A549 (cell line): ENCODE results near the gene SLC40A1. TPM values are rescaled to one million over a fixed set of nuclear protein-coding genes. Genes with fewer than 3 reads are reported as not detected.
A peak's percentile ranks its signal among the peaks of the same experiment; 100 is the strongest.

ENCODE experiments used
- ATAC-seq, 2 experiments: fragments of 200-7000 bp in 1 of 2; fragments of >200 bp in 1 of 2; cut with Nextera tagmentation in 1 of 2; cut with Tn5 transposase in 1 of 2; 3 replicates each; pipeline versions ENCODE4 v1.8.0 to v1.9.1; 2018 to 2020; ENCODE audit warnings: mild to moderate bottlenecking in 1 of 2, moderate library complexity in 1 of 2
- CTCF ChIA-PET: fragments of 300-600 bp; sonication (Branson Sonifier 250); formaldehyde crosslinking; extraction: SDS; loops from one replicate; lab custom pipeline; 2021; ENCODE audit warnings: antibody characterized with exemption, inconsistent platforms; lab: Yijun Ruan, JAX
- POLR2A ChIA-PET: fragments of 350-600 bp; formaldehyde crosslinking; extraction: SDS; loops from one replicate; lab custom pipeline; 2021; ENCODE audit warnings: antibody characterized with exemption, inconsistent platforms; lab: Yijun Ruan, JAX
- DNase-seq, 2 experiments: peaks; one replicate each; pipeline versions ENCODE4 v3.0.0 to v3.0.0-alpha.2; 2011 to 2016; ENCODE audit warnings: low read depth in 1 of 2, low spot score in 1 of 2
- FAIRE-seq: peaks from 2 replicates; lab custom pipeline; 2011; peaks lifted over from hg19 to GRCh38; lab: Jason Lieb, UNC
- H3K27ac ChIP-seq, 2 experiments: fragments of >200 bp; sonication (Bioruptor Twin); formaldehyde crosslinking; 3 replicates each; pipeline ENCODE4 v1.5.1; 2016 to 2017
- H3K4me1 ChIP-seq: fragments of >200 bp; sonication (Bioruptor Twin); formaldehyde crosslinking; 3 replicates; pipeline ENCODE4 v1.6.1; 2016
- H3K4me2 ChIP-seq: fragments of >200 bp; sonication (Bioruptor Twin); formaldehyde crosslinking; 3 replicates; pipeline ENCODE4 v1.6.1; 2016
- H3K4me3 ChIP-seq: fragments of >200 bp; sonication (Bioruptor Twin); formaldehyde crosslinking; 3 replicates; pipeline ENCODE4 v1.5.1; 2016
- H3K9me3 ChIP-seq: fragments of >200 bp; sonication (Bioruptor Twin); formaldehyde crosslinking; 3 replicates; pipeline ENCODE4 v1.6.1; 2016
- CBX8 ChIP-seq: fragments of 200-600 bp; sonication (generic); IDR thresholded peaks from 2 replicates; pipeline ENCODE4 v1.6.1; 2016
- CHD2 ChIP-seq: fragments of 150-350 bp; IDR thresholded peaks from 2 replicates; pipeline ENCODE4 v1.6.1; 2014; ENCODE audit warnings: low read length; ENCODE audit not compliant: partially characterized antibody
- CHD4 ChIP-seq: fragments of 200-600 bp; sonication (generic); IDR thresholded peaks from 2 replicates; pipeline ENCODE4 v1.6.1; 2016; ENCODE audit warnings: antibody characterized with exemption, mild to moderate bottlenecking, borderline replicate concordance
- EHMT2 ChIP-seq: fragments of 200-600 bp; sonication (generic); IDR thresholded peaks from 2 replicates; pipeline ENCODE4 v1.6.1; 2016; ENCODE audit warnings: antibody characterized with exemption, low read depth, mild to moderate bottlenecking, moderate library complexity
- ESRRA ChIP-seq: fragments of 150-350 bp; IDR thresholded peaks from 2 replicates; pipeline ENCODE4 v1.6.1; 2014; ENCODE audit warnings: mild to moderate bottlenecking, low read length, borderline replicate concordance
- HDAC2 ChIP-seq: fragments of 200-600 bp; sonication (generic); IDR thresholded peaks from 2 replicates; pipeline ENCODE4 v1.6.1; 2016
- HEYL ChIP-seq: fragments of 250-450 bp; sonication (Bioruptor Pico); IDR thresholded peaks from 2 replicates; pipeline ENCODE4 v1.8.0; 2021; ENCODE audit warnings: mild to moderate bottlenecking, moderate library complexity
- HOXB13 ChIP-seq: fragments of 250-450 bp; sonication (Bioruptor Pico); IDR thresholded peaks from 2 replicates; pipeline ENCODE4 v1.5.0; 2020; ENCODE audit warnings: low read depth, mild to moderate bottlenecking, moderate library complexity
- KDM5A ChIP-seq: fragments of 200-600 bp; sonication (generic); IDR thresholded peaks from 2 replicates; pipeline ENCODE4 v1.6.1; 2016; ENCODE audit warnings: antibody characterized with exemption, mild to moderate bottlenecking
- MAFK ChIP-seq: fragments of 450-650 bp; IDR thresholded peaks from 2 replicates; pipeline ENCODE4 v1.6.1; 2014; ENCODE audit not compliant: partially characterized antibody
- MYC ChIP-seq: IDR thresholded peaks from 2 replicates; pipeline ENCODE4 v1.6.1; 2012; ENCODE audit warnings: mild to moderate bottlenecking, inconsistent platforms, low read length, improper control_type of control experiment, borderline replicate concordance
- RAD21 ChIP-seq, 2 experiments: fragments of >200 bp in 1 of 2; sonication (Bioruptor Twin) in 1 of 2; formaldehyde crosslinking in 1 of 2; IDR thresholded peaks in 1 of 2; conservative IDR thresholded peaks in 1 of 2; 2 replicates in 1 of 2; 3 replicates in 1 of 2; pipeline ENCODE4 v1.6.1; 2012 to 2018; ENCODE audit warnings: inconsistent platforms in 1 of 2
- TFCP2L1 ChIP-seq: fragments of 250-450 bp; sonication (Bioruptor Pico); IDR thresholded peaks from 2 replicates; pipeline ENCODE4 v1.5.0; 2021; ENCODE audit warnings: mild to moderate bottlenecking
- ZFP36 ChIP-seq: fragments of 450-650 bp; IDR thresholded peaks from 2 replicates; pipeline ENCODE4 v1.6.1; 2014; ENCODE audit warnings: borderline replicate concordance; ENCODE audit not compliant: partially characterized antibody
- ZSCAN20 ChIP-seq: fragments of 250-450 bp; sonication (Bioruptor Pico); IDR thresholded peaks from 2 replicates; pipeline ENCODE4 v1.8.0; 2022; ENCODE audit warnings: mild to moderate bottlenecking, moderate library complexity
- WGBS: methylation state at CpG from one replicate; pipeline ENCODE4 v1.1.6; 2017; ENCODE audit errors: missing lambda C conversion rate; 5-methylcytosine and 5-hydroxymethylcytosine counted together
- polyA plus RNA-seq, 4 experiments: library from polyadenylated mRNA; depleted of rRNA in 3 of 4; stranded (reverse); fragments of >200 nt; fragmentation: RNase III in 1 of 4; extraction: RNeasy Plus Mini Kit Qiagen cat#74134 plus additional on column Dnase treatment in 1 of 4; gene quantifications; 2 replicates in 3 of 4; 3 replicates in 1 of 4; pipeline ENCODE4 v1.2.3, GENCODE V29; 2011 to 2017
- TF ChIP-seq, protein P1 (sequence below): fragments of >200 bp; sonication (Bioruptor Twin); formaldehyde crosslinking; IDR thresholded peaks from 3 replicates; pipeline ENCODE4 v1.5.1; 2016
- TF ChIP-seq, protein P2 (sequence below): IDR thresholded peaks from 2 replicates; pipeline ENCODE4 v1.6.1; 2012
- TF ChIP-seq, protein P3 (sequence below): fragments of >200 bp; sonication (Bioruptor Twin); formaldehyde crosslinking; IDR thresholded peaks from 3 replicates; pipeline ENCODE4 v1.6.1; 2016
- TF ChIP-seq, protein P4 (sequence below): fragments of 250-450 bp; sonication (Bioruptor Pico); IDR thresholded peaks from 2 replicates; pipeline ENCODE4 v1.5.0; 2021; ENCODE audit warnings: mild to moderate bottlenecking, moderate library complexity, borderline replicate concordance

The SLC40A1 gene
- polyA plus RNA-seq, 2 of the 4 experiments (the other 2 are of a cell fraction) = 8.2 to 12.3 TPM

DNA sequence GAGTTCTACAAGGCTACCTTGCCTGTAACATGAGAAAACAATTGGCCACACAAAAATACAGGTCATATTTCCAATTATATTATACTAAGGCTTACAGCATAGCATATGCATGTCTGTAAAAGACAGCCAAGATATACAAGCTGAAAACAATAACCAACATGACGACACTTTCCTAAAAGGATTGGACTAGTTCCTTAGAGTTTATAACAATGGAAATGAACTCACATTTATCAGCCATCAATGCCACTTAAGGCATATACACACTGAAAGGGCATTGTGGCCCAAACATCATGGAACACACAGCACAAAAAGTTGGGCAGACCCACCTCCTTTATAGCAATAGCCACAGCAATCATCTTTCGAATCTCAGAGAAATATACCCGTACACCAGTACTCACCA lies 52.0 kb downstream of the SLC40A1 start:
- ChIA-PET POLR2A (interaction anchor here (1.0 kb wide), 1 partner anchor 52 kb away, joined by 4 read pairs; the partner anchor contains the start of gene SLC40A1), CTCF (no interaction called here)
- Histone ChIP-seq H3K4me3 (no peak overlapping the region), H3K4me1 (peaks cover 22% of the 10 kb centered on the region), H3K4me2 (0 out of 3 replicates have a peak overlapping the region, but pooled peaks have one; percentile 3), H3K27ac (peak overlapping the region in 1 of 2 experiments; percentile 7; a peak in 1 of 6 replicates), H3K9me3 (no peaks in the 10 kb centered on the region)
- DNase-seq (no peak), FAIRE-seq (no peak), ATAC-seq (no peak; a peak in 1 of 6 replicates)
- WGBS = 89% methylated on average over 3 of the region's 3 CpGs
- TF ChIP-seq CBX8 (no peak), TFCP2L1 (CRISPR knock-in tag) (no peak), HEYL (CRISPR knock-in tag) (no peak), RAD21 (conservative IDR thresholded peaks at IDR 0.05 in 1 of 2, IDR thresholded peaks at IDR 0.05 in 1 of 2) (no peak)
- TF ChIP-seq, protein P1, sequence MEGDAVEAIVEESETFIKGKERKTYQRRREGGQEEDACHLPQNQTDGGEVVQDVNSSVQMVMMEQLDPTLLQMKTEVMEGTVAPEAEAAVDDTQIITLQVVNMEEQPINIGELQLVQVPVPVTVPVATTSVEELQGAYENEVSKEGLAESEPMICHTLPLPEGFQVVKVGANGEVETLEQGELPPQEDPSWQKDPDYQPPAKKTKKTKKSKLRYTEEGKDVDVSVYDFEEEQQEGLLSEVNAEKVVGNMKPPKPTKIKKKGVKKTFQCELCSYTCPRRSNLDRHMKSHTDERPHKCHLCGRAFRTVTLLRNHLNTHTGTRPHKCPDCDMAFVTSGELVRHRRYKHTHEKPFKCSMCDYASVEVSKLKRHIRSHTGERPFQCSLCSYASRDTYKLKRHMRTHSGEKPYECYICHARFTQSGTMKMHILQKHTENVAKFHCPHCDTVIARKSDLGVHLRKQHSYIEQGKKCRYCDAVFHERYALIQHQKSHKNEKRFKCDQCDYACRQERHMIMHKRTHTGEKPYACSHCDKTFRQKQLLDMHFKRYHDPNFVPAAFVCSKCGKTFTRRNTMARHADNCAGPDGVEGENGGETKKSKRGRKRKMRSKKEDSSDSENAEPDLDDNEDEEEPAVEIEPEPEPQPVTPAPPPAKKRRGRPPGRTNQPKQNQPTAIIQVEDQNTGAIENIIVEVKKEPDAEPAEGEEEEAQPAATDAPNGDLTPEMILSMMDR = no peak

DNA sequence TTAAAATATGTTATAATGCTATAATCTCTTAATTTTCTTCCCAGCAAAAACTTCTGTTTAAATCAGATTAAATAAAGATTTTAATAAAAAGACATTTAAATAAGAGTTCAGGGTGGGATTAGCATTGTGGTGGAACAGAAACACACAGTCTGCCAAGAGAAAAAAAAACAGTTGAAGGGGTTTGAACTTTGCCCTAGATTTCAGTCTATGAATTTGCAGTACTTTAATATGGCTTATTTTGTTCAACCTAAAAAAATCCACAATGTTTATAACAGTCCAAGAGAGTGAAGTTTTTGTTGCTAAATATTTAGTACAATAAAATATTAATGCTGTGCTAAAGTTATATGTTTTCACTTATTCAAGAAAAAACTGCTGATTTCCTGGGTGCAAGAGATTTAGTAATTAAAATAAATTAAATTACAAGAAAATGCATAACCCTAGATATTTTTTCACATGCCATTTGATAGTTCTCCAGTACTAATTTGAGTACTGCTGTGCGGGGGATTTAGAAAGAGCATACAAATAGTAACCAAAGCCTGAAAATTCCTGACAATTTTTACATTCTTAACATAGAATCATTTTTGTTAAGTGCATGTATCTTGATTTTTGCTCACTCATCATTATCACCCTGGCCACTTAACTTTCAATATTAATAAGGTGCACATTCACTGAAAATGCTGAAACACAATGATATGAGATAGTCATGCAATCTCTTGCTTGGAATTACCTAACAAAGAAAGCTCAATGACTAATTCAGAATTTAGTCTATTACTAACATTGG lies 52.6 kb downstream of the SLC40A1 start:
- H3K4me2 ChIP-seq = peak overlapping the region; percentile 32; the same call in 1 of the 3 replicates
- no peak for DNase-seq
- no peaks in the 10 kb centered on the region for H3K9me3 ChIP-seq
- H3K4me1 ChIP-seq = peaks cover 22% of the 10 kb centered on the region
- ChIA-PET POLR2A (interaction anchor here (1.0 kb wide), 1 partner anchor 53 kb away, joined by 4 read pairs; the partner anchor contains the start of gene SLC40A1), CTCF (no interaction called here)
- no peak overlapping the region for H3K4me3 ChIP-seq
- no peak for TF ChIP-seq ZSCAN20
- no peak for TF ChIP-seq ESRRA
- TF ChIP-seq KDM5A = no peak
- TF ChIP-seq, protein P2, sequence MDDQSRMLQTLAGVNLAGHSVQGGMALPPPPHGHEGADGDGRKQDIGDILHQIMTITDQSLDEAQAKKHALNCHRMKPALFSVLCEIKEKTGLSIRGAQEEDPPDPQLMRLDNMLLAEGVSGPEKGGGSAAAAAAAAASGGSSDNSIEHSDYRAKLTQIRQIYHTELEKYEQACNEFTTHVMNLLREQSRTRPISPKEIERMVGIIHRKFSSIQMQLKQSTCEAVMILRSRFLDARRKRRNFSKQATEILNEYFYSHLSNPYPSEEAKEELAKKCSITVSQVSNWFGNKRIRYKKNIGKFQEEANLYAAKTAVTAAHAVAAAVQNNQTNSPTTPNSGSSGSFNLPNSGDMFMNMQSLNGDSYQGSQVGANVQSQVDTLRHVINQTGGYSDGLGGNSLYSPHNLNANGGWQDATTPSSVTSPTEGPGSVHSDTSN = no peak
- TF ChIP-seq MAFK = peak; percentile 88
- no peak for TF ChIP-seq HDAC2
- FAIRE-seq = peak; percentile 13
- 74% methylated on average over 1 of the region's 1 CpG for WGBS
- no peak overlapping the region for H3K27ac ChIP-seq
- no peak; a peak in 1 of 6 replicates for ATAC-seq

DNA sequence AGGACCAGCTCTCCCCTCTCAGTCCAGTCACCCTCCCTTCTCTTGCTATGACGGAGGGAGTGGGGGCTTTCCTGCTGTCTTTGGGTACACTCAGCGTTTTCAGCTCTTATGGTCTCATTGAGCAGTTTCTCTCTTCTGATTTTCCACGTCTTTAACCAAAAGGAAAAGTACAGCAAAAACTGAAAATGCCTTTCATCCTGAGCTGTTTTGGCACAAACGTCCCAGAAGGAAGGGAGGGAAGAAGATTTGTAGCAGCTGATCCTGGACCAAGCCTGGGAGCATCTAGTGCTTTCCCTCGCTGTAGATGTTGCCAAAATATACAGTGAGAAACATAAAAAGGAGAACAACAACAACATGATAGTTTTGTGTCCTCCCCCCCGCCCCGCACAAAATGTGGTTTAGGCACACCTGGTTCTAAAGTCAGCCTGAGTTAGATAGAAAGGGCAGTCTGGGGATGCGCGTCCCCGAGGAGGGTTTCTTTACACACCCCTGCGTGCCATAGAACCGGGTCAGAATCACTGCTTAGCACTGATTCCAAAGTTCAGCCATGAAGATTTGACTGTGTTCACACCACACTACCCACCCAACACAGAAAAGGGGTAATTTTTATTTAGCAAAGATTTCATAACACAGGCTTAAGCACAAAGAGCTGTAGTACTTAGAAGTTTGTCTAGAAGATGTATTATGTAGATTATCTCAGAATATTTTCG lies 53.4 kb downstream of the SLC40A1 start:
- Histone ChIP-seq H3K4me3 (no peak overlapping the region), H3K4me1 (peaks cover 30% of the 10 kb centered on the region), H3K9me3 (no peaks in the 10 kb centered on the region), H3K4me2 (peak overlapping the region; percentile 32; the same call in 1 of the 3 replicates), H3K27ac (0 out of 6 replicates have a peak overlapping the region, but pooled peaks of 1 of the 2 experiments have one; percentile 2)
- ChIA-PET CTCF (no interaction called here), POLR2A (no interaction called here)
- DNase-seq (no peak), ATAC-seq (no peak), FAIRE-seq (no peak)
- WGBS = 89% methylated on average over 13 of the region's 13 CpGs
- TF ChIP-seq, protein P3, sequence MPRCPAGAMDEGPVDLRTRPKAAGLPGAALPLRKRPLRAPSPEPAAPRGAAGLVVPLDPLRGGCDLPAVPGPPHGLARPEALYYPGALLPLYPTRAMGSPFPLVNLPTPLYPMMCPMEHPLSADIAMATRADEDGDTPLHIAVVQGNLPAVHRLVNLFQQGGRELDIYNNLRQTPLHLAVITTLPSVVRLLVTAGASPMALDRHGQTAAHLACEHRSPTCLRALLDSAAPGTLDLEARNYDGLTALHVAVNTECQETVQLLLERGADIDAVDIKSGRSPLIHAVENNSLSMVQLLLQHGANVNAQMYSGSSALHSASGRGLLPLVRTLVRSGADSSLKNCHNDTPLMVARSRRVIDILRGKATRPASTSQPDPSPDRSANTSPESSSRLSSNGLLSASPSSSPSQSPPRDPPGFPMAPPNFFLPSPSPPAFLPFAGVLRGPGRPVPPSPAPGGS = no peak
- TF ChIP-seq ZFP36 = no peak
- no peak for TF ChIP-seq ESRRA
- TF ChIP-seq, protein P4, sequence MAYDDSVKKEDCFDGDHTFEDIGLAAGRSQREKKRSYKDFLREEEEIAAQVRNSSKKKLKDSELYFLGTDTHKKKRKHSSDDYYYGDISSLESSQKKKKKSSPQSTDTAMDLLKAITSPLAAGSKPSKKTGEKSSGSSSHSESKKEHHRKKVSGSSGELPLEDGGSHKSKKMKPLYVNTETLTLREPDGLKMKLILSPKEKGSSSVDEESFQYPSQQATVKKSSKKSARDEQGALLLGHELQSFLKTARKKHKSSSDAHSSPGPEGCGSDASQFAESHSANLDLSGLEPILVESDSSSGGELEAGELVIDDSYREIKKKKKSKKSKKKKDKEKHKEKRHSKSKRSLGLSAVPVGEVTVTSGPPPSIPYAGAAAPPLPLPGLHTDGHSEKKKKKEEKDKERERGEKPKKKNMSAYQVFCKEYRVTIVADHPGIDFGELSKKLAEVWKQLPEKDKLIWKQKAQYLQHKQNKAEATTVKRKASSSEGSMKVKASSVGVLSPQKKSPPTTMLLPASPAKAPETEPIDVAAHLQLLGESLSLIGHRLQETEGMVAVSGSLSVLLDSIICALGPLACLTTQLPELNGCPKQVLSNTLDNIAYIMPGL (CRISPR knock-in tag) = no peak
- no peak for TF ChIP-seq HDAC2
- no peak for TF ChIP-seq KDM5A
- no peak for TF ChIP-seq HOXB13
- TF ChIP-seq CHD4 = no peak
- TF ChIP-seq EHMT2 = no peak
- TF ChIP-seq CHD2 = no peak
- TF ChIP-seq, protein P1 = no peak
- TF ChIP-seq MYC = no peak
